ENCODE results near the gene AKAP13. TPM values are rescaled to one million over a fixed set of nuclear protein-coding genes. Genes with fewer than 3 reads are reported as not detected.
"Not testable (repeated sequence)": the region's sequence is repeated elsewhere in the genome, so short reads cannot be mapped to it uniquely, and the experiment has no call there.

Gene AKAP13
- total RNA-seq, 1 experiment from 2014 or later = 36.0 TPM

- no peak for DNase-seq (ENCODE audit: low read depth, low spot score)
- in situ Hi-C loops (cut with HindIII; ENCODE audit: low pct_unique_long_range_greater_than_20kb, low sequenced_read_pairs) = no loop called here
Observed at GRCh38 chr15:85477061-85477460, 96.7 kb downstream of the AKAP13 start.

- in situ Hi-C loops (cut with HindIII; ENCODE audit: low pct_unique_long_range_greater_than_20kb, low sequenced_read_pairs) = no loop called here
Observed at GRCh38 chr15:85477730-85478129, 97.3 kb downstream of the AKAP13 start.

DNA sequence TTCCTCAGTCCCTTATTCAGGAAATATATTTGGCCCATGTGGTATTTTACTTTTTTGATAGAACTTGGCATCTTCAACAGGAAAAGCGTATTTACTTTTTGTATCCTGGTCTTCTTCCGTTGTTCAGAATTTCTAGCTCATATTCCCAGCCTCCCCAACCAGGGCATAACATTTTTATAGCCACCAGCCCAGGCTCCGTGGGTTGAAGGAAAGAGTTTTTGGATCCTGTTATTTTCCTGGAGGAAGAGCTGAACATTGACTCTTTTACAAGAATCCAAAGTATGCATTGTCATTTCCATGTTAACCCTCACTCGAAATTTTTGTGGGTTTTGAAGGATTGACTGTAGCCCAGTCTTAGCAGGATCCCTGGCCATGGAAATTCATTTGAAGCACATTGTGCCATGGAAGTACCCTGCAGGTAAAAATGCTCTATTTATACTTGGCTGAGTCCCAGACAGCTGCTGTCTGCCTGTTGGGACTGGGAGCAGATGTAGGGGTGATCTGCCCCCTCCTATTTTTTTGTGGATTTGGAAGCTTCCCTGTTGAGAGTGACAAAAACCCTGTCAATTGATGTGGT is 98.8 kb downstream of the AKAP13 start:
- DNase-seq (ENCODE audit: low read depth, low spot score) = no peak
- in situ Hi-C loops (cut with HindIII; ENCODE audit: low pct_unique_long_range_greater_than_20kb, low sequenced_read_pairs) = no loop called here

More at GRCh38 chr15:85477730-85478129, 97.3 kb downstream of the AKAP13 start:
- peak; percentile 73 for DNase-seq (ENCODE audit: low read depth, low spot score)

DNA sequence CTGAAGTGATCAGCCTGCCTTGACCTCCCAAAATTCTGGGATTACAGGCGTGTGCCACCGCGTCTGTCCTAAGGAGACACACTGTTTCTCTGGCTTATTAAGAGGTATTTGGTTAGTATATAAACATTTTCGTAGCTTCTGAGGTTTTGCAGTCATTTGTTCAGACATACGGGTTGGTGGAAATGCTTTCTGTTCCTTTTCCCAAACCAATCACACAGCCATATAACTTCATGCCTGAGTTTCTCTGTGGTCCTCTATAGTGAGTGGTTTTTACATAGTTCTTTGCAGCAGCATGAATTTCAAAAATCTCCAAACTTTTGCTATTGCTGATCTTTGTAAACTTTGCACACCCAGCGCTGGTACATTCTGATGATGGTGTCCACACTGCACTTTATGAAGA is 100.5 kb downstream of the AKAP13 start:
- in situ Hi-C loops (cut with HindIII; ENCODE audit: low pct_unique_long_range_greater_than_20kb, low sequenced_read_pairs) = no loop called here
- no peak for DNase-seq (ENCODE audit: low read depth, low spot score)

GRCh38 chr15:85481543-85481942 is 101.1 kb downstream of the AKAP13 start:
- in situ Hi-C loops (cut with HindIII; ENCODE audit: low pct_unique_long_range_greater_than_20kb, low sequenced_read_pairs); DNase-seq (ENCODE audit: low read depth, low spot score): not testable (repeated sequence)

- no peak for DNase-seq (ENCODE audit: low read depth, low spot score)
- in situ Hi-C loops (cut with HindIII; ENCODE audit: low pct_unique_long_range_greater_than_20kb, low sequenced_read_pairs) = no loop called here
Observed at GRCh38 chr15:85482894-85483293, 102.5 kb downstream of the AKAP13 start.

DNA sequence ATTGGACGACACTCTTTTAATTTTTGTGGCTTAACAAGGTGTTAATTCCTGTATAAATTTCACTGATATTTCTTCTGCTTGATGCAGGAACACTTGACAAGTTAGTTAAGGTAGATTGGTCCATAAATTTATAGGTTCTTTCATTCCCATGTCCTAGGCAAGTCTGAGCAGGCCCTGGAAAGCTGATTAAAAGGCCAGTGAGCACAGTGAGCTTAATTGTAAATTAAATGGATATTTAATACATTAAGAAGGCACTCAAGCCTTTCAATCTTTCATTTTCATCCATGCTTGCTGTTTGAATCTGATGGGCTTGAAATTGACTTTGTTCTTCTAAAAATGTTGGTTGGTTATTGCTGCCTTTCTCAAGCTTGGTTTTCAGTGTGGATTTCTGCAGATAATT is 103.6 kb downstream of the AKAP13 start:
- DNase-seq (ENCODE audit: low read depth, low spot score); in situ Hi-C loops (cut with HindIII; ENCODE audit: low pct_unique_long_range_greater_than_20kb, low sequenced_read_pairs): not testable (repeated sequence)

DNA sequence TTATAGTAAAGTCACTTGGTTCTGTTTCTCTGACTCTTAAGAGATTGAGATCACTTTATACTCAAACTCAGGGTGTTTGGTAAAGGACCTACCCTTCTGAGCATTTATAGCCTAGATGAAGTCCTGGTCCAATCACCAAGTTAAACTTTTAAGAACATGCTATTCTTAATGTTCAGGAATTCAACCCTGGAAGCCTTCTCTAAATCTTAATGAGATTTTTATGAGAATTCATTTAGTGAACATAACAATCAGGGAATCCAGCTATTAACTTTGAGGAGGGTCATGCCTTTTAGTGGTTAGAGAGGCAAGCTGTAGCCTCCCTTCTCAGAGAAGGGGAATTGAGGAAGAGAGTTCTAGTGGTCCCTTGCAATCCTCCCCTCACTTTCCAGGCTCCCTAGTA is 104.5 kb downstream of the AKAP13 start:
- DNase-seq (ENCODE audit: low read depth, low spot score); in situ Hi-C loops (cut with HindIII; ENCODE audit: low pct_unique_long_range_greater_than_20kb, low sequenced_read_pairs): not testable (repeated sequence)

DNA sequence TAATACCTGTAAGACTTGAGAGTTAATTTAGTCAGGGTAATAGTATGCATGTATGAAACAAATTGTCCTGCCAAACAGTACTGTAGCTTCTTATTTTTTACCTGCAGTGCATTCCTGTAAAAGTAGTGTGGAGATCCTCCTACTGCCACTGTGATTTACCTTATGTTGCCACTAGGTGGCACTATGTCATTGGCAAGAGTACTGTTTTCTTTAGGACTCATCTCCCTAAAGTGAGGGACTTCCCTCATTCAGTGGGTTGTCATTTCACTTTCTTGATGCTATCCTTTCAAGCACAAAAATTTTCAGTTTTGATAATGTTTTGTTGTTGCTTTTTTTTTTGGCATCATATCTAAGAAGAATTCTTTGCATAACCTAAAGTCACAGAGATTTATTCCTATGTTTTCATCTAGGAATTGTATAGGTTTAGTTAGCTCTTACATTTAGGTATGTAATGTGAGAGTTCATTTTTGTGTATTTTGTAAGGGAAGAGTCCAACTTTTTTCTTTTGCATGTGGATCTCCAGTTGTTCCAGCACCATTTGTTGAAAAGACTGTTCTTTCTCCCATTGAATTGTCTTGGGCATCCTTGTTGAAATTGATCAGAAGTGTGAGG is 105.7 kb downstream of the AKAP13 start:
- in situ Hi-C loops (cut with HindIII; ENCODE audit: low pct_unique_long_range_greater_than_20kb, low sequenced_read_pairs) = no loop called here
- DNase-seq (ENCODE audit: low read depth, low spot score) = peak; percentile 85

- DNase-seq (ENCODE audit: low read depth, low spot score); in situ Hi-C loops (cut with HindIII; ENCODE audit: low pct_unique_long_range_greater_than_20kb, low sequenced_read_pairs): not testable (repeated sequence)
Observed at GRCh38 chr15:85487796-85488195, 107.4 kb downstream of the AKAP13 start.

GRCh38 chr15:85488997-85489396 is 108.6 kb downstream of the AKAP13 start:
- in situ Hi-C loops (cut with HindIII; ENCODE audit: low pct_unique_long_range_greater_than_20kb, low sequenced_read_pairs) = no loop called here
- DNase-seq (ENCODE audit: low read depth, low spot score) = peak; percentile 74

DNA sequence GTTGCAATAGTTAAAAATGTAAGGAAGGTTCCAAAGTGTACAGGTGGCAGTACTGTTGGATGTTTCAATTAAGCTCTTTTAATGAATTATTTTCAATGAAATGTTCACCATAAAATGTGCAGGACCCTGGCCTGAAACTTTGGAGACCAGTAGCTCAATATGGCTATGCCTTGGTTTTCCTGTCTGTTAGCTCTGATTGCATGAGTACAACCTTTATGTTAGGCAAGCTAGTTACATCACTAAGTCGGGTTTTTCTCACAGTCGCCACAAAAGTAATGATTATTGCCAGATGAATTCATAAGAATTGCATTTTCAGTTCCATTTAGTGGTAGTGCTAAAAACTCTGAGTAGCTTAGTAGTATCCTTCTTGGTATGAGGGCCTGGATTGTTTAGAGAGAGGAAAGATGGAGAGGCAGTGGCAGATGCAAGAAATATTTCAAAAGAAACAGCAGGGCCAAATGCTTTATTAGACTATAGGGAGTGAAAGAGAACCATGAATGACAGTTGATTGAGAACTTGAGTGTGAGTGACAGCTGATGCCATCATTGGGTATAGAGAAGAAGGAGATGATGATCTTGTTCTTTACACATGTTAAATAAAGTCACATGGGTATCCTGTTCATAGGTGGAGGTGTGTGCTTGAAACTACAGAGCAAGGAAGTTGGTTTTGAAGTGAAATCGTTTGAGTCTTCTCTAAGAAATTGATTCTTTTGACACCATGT is 109.5 kb downstream of the AKAP13 start:
- in situ Hi-C loops (cut with HindIII; ENCODE audit: low pct_unique_long_range_greater_than_20kb, low sequenced_read_pairs) = no loop called here
- no peak for DNase-seq (ENCODE audit: low read depth, low spot score)

DNA sequence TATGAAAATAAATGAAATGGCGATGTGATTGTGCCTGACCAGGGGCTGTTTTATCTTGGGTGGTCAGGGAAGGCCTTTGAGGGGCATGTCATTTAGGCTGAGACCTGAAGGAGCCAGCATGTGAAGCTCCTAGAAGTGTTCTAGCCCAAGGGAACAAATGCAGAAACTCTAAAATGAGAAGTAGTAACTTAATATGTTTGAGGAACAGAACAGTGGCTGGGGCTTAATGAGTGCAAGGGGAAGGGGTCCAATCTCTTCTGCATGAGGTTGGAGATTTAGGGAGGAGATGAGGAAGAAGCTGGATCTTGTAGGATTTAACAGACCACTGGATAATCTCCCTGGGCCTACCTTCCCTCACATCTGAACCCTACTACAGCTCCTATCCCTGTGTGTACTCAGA is 110.5 kb downstream of the AKAP13 start:
- no peak for DNase-seq (ENCODE audit: low read depth, low spot score)
- in situ Hi-C loops (cut with HindIII; ENCODE audit: low pct_unique_long_range_greater_than_20kb, low sequenced_read_pairs) = no loop called here

GRCh38 chr15:85491691-85492090 is 111.3 kb downstream of the AKAP13 start:
- DNase-seq (ENCODE audit: low read depth, low spot score) = no peak
- in situ Hi-C loops (cut with HindIII; ENCODE audit: low pct_unique_long_range_greater_than_20kb, low sequenced_read_pairs) = no loop called here

DNA sequence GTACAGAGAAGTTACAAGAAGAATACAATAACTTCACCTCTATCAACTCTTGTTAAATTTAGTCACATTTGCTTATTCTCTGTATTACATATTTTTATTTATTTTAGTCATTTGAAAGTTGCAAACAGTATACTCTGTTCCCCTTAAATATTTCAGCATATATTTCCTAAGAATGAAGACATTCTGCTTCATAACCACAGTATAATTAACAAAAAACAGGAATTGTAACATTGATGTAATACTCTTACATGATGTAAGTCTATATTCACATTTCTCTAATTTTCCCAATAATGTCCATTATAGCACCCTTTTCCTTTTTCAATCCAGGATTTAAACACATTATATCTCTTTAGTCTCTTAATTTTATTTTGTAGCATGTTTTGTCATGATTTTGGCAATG is 112.0 kb downstream of the AKAP13 start:
- in situ Hi-C loops (cut with HindIII; ENCODE audit: low pct_unique_long_range_greater_than_20kb, low sequenced_read_pairs) = no loop called here
- DNase-seq (ENCODE audit: low read depth, low spot score) = no peak

- in situ Hi-C loops (cut with HindIII; ENCODE audit: low pct_unique_long_range_greater_than_20kb, low sequenced_read_pairs) = no loop called here
- no peak for DNase-seq (ENCODE audit: low read depth, low spot score)
Observed at GRCh38 chr15:85493260-85493659, 112.9 kb downstream of the AKAP13 start.

- in situ Hi-C loops (cut with HindIII; ENCODE audit: low pct_unique_long_range_greater_than_20kb, low sequenced_read_pairs) = no loop called here
- peak; percentile 43 for DNase-seq (ENCODE audit: low read depth, low spot score)
Observed at GRCh38 chr15:85494048-85494777, 113.8 kb downstream of the AKAP13 start.

DNA sequence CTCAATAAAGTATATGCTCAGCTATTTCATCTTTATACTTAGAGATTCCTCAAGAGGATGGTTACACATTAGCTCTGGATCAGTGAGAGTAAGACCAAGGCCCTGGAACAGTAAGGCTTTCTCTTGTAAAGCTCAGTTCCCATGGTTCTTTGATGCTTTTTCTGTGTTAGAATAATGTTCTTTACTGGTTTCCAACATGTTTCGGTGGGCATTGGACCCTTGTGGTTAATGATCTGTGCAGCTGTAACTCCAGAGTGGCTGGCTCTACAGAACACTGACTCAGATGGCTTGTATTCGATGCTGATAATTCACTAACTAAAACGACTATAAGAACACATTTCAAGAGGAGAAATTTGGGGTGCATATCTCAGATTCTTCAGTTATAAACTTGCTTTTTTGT is 114.7 kb downstream of the AKAP13 start:
- no peak for DNase-seq (ENCODE audit: low read depth, low spot score)
- in situ Hi-C loops (cut with HindIII; ENCODE audit: low pct_unique_long_range_greater_than_20kb, low sequenced_read_pairs) = no loop called here
